H9 (cell line): ENCODE results near the gene RNF180. TPM values are rescaled to one million over a fixed set of nuclear protein-coding genes. Genes with fewer than 3 reads are reported as not detected.

Experiments used
- DNase-seq: peaks from one replicate; pipeline ENCODE4 v3.0.0-alpha.2; 2017
- H2AFZ ChIP-seq: one replicate; pipeline ENCODE4 v1.6.1; 2013; ENCODE audit warnings: mild to moderate bottlenecking, low read length, control low read depth, moderate library complexity
- H2AK5ac ChIP-seq: 2 replicates; pipeline ENCODE4 v1.6.1; 2013; ENCODE audit warnings: low read length, control low read depth, mixed read lengths; ENCODE audit not compliant: insufficient read length
- H2BK120ac ChIP-seq: one replicate; pipeline ENCODE4 v1.6.1; 2013; ENCODE audit warnings: low read depth, mild to moderate bottlenecking, low read length, control low read depth, inconsistent platforms; ENCODE audit not compliant: poor library complexity, severe bottlenecking
- H2BK12ac ChIP-seq: 2 replicates; pipeline ENCODE4 v1.6.1; 2013; ENCODE audit warnings: low read length, control low read depth, mixed read lengths, low read depth; ENCODE audit not compliant: insufficient read length
- H2BK15ac ChIP-seq: 2 replicates; pipeline ENCODE4 v1.6.1; 2013; ENCODE audit warnings: low read depth, low read length, control low read depth
- H2BK20ac ChIP-seq: one replicate; pipeline ENCODE4 v1.6.1; 2013; ENCODE audit warnings: low read depth, mild to moderate bottlenecking, low read length, control low read depth, inconsistent platforms; ENCODE audit not compliant: poor library complexity, severe bottlenecking
- H2BK5ac ChIP-seq: 2 replicates; pipeline ENCODE4 v1.6.1; 2013; ENCODE audit warnings: low read length, control low read depth, mixed read lengths; ENCODE audit not compliant: insufficient read length
- H3K14ac ChIP-seq: 2 replicates; pipeline ENCODE4 v1.6.1; 2013; ENCODE audit warnings: low read length, control low read depth; ENCODE audit not compliant: insufficient read depth
- H3K18ac ChIP-seq: 2 replicates; pipeline ENCODE4 v1.6.1; 2013; ENCODE audit warnings: low read depth, mild to moderate bottlenecking, mixed read lengths, low read length, control low read depth; ENCODE audit not compliant: insufficient read length
- H3K23ac ChIP-seq: 2 replicates; pipeline ENCODE4 v1.6.1; 2013; ENCODE audit warnings: low read length, control low read depth, mixed read lengths, low read depth; ENCODE audit not compliant: insufficient read length
- H3K23me2 ChIP-seq: 2 replicates; pipeline ENCODE4 v1.6.1; 2013; ENCODE audit warnings: low read depth, mild to moderate bottlenecking, mixed read lengths, low read length, control low read depth; ENCODE audit not compliant: insufficient read length, poor library complexity, severe bottlenecking
- H3K27ac ChIP-seq: 2 replicates; pipeline ENCODE4 v1.5.1; 2013; ENCODE audit warnings: low read length, control low read depth, mixed read lengths, low read depth; ENCODE audit not compliant: insufficient read length
- H3K27me3 ChIP-seq: 2 replicates; pipeline ENCODE4 v1.6.1; 2013; ENCODE audit warnings: low read length, control low read depth, inconsistent platforms; ENCODE audit not compliant: insufficient read depth
- H3K4ac ChIP-seq: 2 replicates; pipeline ENCODE4 v1.6.1; 2013; ENCODE audit warnings: low read depth, mild to moderate bottlenecking, control low read depth, inconsistent platforms, low read length, moderate library complexity
- H3K4me1 ChIP-seq: 2 replicates; pipeline ENCODE4 v1.6.1; 2013; ENCODE audit warnings: low read length, control low read depth, inconsistent platforms; ENCODE audit not compliant: insufficient read depth
- H3K4me2 ChIP-seq: 2 replicates; pipeline ENCODE4 v1.6.1; 2013; ENCODE audit warnings: low read length, control low read depth, mixed read lengths; ENCODE audit not compliant: insufficient read length, insufficient read depth
- H3K56ac ChIP-seq: 2 replicates; pipeline ENCODE4 v1.6.1; 2013; ENCODE audit warnings: low read depth, mild to moderate bottlenecking, mixed read lengths, low read length, control low read depth; ENCODE audit not compliant: insufficient read length
- H3K79me1 ChIP-seq: 2 replicates; pipeline ENCODE4 v1.6.1; 2013; ENCODE audit warnings: low read depth, mild to moderate bottlenecking, moderate library complexity, low read length, control low read depth, inconsistent platforms; ENCODE audit not compliant: insufficient read depth, poor library complexity, severe bottlenecking
- H3K79me2 ChIP-seq: 2 replicates; pipeline ENCODE4 v1.6.1; 2013; ENCODE audit warnings: low read length, control low read depth, inconsistent platforms; ENCODE audit not compliant: insufficient read depth
- H3K9ac ChIP-seq: 2 replicates; pipeline ENCODE4 v1.6.1; 2013; ENCODE audit warnings: low read length, control low read depth, mixed read lengths; ENCODE audit not compliant: insufficient read length; ENCODE audit errors: extremely low read depth
- H3K9me3 ChIP-seq: one replicate; pipeline ENCODE4 v1.6.1; 2013; ENCODE audit warnings: low read depth, low read length, inconsistent platforms; ENCODE audit not compliant: control insufficient read depth
- H3T11ph ChIP-seq: one replicate; pipeline ENCODE4 v1.6.1; 2013; ENCODE audit warnings: mild to moderate bottlenecking, low read length, control low read depth, inconsistent platforms
- H4K20me1 ChIP-seq: one replicate; pipeline ENCODE4 v1.6.1; 2013; ENCODE audit not compliant: control insufficient read depth, insufficient read length, insufficient read depth
- H4K5ac ChIP-seq: 2 replicates; pipeline ENCODE4 v1.6.1; 2013; ENCODE audit warnings: low read depth, mild to moderate bottlenecking, mixed read lengths, low read length, control low read depth; ENCODE audit not compliant: insufficient read length
- H4K8ac ChIP-seq: replicated peaks from 2 replicates; pipeline ENCODE4 v1.6.1; 2013; ENCODE audit warnings: low read length, control low read depth, mixed read lengths, low read depth; ENCODE audit not compliant: insufficient read length
- H4K91ac ChIP-seq: 2 replicates; pipeline ENCODE4 v1.6.1; 2013; ENCODE audit warnings: low read depth, mild to moderate bottlenecking, moderate library complexity, mixed read lengths, low read length, control low read depth; ENCODE audit not compliant: insufficient read length
- H3K27ac Mint-ChIP-seq, 3 experiments: 2 replicates in 2 of 3; 3 replicates in 1 of 3; pipeline ENCODE4 v1.8.0; 2020 to 2021; ENCODE audit warnings: mixed read lengths in 3 of 3, mild to moderate bottlenecking in 1 of 3, moderate library complexity in 1 of 3
- H3K27me3 Mint-ChIP-seq: 2 replicates; pipeline ENCODE4 v1.8.0; 2021; ENCODE audit warnings: low read depth, mild to moderate bottlenecking, moderate library complexity, mixed read lengths
- H3K36me3 Mint-ChIP-seq, 3 experiments: 2 replicates in 2 of 3; 3 replicates in 1 of 3; pipeline ENCODE4 v1.8.0; 2020 to 2021; ENCODE audit warnings: low read depth in 3 of 3, mixed read lengths in 3 of 3; ENCODE audit not compliant: insufficient read depth in 1 of 3
- H3K4me1 Mint-ChIP-seq, 2 experiments: 2 replicates each; pipeline ENCODE4 v1.8.0; 2020; ENCODE audit warnings: mixed read lengths in 2 of 2
- H3K4me3 Mint-ChIP-seq, 2 experiments: 2 replicates in 1 of 2; 3 replicates in 1 of 2; pipeline ENCODE4 v1.8.0; 2020 to 2021; ENCODE audit warnings: mild to moderate bottlenecking in 2 of 2, mixed read lengths in 2 of 2, moderate library complexity in 1 of 2
- H3K9me3 Mint-ChIP-seq, 2 experiments: 2 replicates in 1 of 2; 3 replicates in 1 of 2; pipeline ENCODE4 v1.8.0; 2020; ENCODE audit warnings: mild to moderate bottlenecking in 2 of 2, mixed read lengths in 2 of 2, moderate library complexity in 1 of 2
- CTCF ChIP-seq: fragments of 200-600 bp; sonication (generic); conservative IDR thresholded peaks from 3 replicates; pipeline ENCODE4 v1.8.0; 2021; ENCODE audit warnings: antibody characterized with exemption, mild to moderate bottlenecking
- WGBS: extraction: QIAGEN DNeasy Blood & Tissue Kit; methylation state at CpG from one replicate; pipeline ENCODE4 v1.1.7; 2013; ENCODE audit warnings: missing lambda C conversion rate, low lambda C conversion rate, mixed read lengths; ENCODE audit not compliant: insufficient read length; ENCODE audit errors: extremely low coverage; 5-methylcytosine and 5-hydroxymethylcytosine counted together
- total RNA-seq: library from RNA; stranded (reverse); gene quantifications from 2 replicates; pipeline ENCODE4 v1.2.1, GENCODE V29; 2021

The RNF180 gene
- total RNA-seq, 1 experiment from 2014 or later: 2.5 TPM

GRCh38 chr5:64199425-64199824 is 33.8 kb downstream of the RNF180 start:
- Histone ChIP-seq H3T11ph (no peak overlapping the region), H3K23ac (no peak overlapping the region), H3K9me3 (no peaks in the 10 kb centered on the region), H2AK5ac (no peak overlapping the region), H2BK120ac (no peak overlapping the region), H3K27ac (no peak overlapping the region), H3K18ac (no peak overlapping the region), H2BK12ac (no peak overlapping the region), H3K56ac (no peak overlapping the region), H4K5ac (no peak overlapping the region), H2BK15ac (no peak overlapping the region), H4K8ac (no peak overlapping the region), H3K23me2 (no peaks in the 10 kb centered on the region), H3K9ac (no peak overlapping the region), H4K20me1 (no peaks in the 10 kb centered on the region), H3K79me1 (no peaks in the 10 kb centered on the region), H2AFZ (no peak overlapping the region), H4K91ac (no peak overlapping the region), H3K4me2 (no peak overlapping the region), H2BK20ac (no peak overlapping the region), H3K4ac (no peak overlapping the region), H2BK5ac (no peak overlapping the region), H3K14ac (no peak overlapping the region), H3K79me2 (no peaks in the 10 kb centered on the region), H3K27me3 (no peaks in the 10 kb centered on the region), H3K4me1 (no peaks in the 10 kb centered on the region)
- WGBS: no CpG with 5 or more reads among the region's 1 CpG
- H3K27me3 Mint-ChIP-seq: no peaks in the 10 kb centered on the region
- H3K27ac Mint-ChIP-seq: no peak overlapping the region
- H3K4me1 Mint-ChIP-seq: no peaks in the 10 kb centered on the region
- no peaks in the 10 kb centered on the region for H3K9me3 Mint-ChIP-seq
- no peak for TF ChIP-seq CTCF
- H3K4me3 Mint-ChIP-seq: no peak overlapping the region
- H3K36me3 Mint-ChIP-seq: no peaks in the 10 kb centered on the region
- no peak for DNase-seq
